CD14-positive monocyte (primary cell): ENCODE data around the gene EME1. TPM values are rescaled to one million over a fixed set of nuclear protein-coding genes. Genes with fewer than 3 reads are reported as not detected.
"Not testable (repeated sequence)": the region's sequence is repeated elsewhere in the genome, so short reads cannot be mapped to it uniquely, and the experiment has no call there.

ENCODE experiments used
- DNase-seq, 3 donors: peaks; one replicate each; pipeline ENCODE4 v3.0.0-alpha.2; 2011 to 2022
- H2AFZ ChIP-seq: 2 replicates; pipeline ENCODE4 v1.6.0; 2012; ENCODE audit warnings: mild to moderate bottlenecking, low read depth, low read length, inconsistent platforms; ENCODE audit not compliant: insufficient read depth, poor library complexity, severe bottlenecking
- H3K27ac ChIP-seq, 2 donors: 1 replicate in 1 of 2; 2 replicates in 1 of 2; pipeline ENCODE4 v1.5.1; 2012 to 2013; ENCODE audit warnings: low read length in 2 of 2, control low read depth in 1 of 2, inconsistent platforms in 1 of 2, low read depth in 1 of 2, mild to moderate bottlenecking in 1 of 2
- H3K27me3 ChIP-seq, 2 donors: one replicate each; pipeline versions ENCODE4 v1.6.0 to v1.6.1; 2011 to 2013; ENCODE audit warnings: low read length in 2 of 2; ENCODE audit not compliant: control insufficient read depth in 2 of 2, insufficient read depth in 2 of 2
- H3K36me3 ChIP-seq, 2 donors: replicated peaks in 1 of 2; 1 replicate in 1 of 2; 2 replicates in 1 of 2; pipeline versions ENCODE4 v1.5.1 to v1.6.1; 2012 to 2013; ENCODE audit warnings: low read length in 2 of 2, control low read depth in 1 of 2, inconsistent platforms in 1 of 2, mild to moderate bottlenecking in 1 of 2; ENCODE audit not compliant: insufficient read depth in 2 of 2, control insufficient read depth in 1 of 2
- H3K4me1 ChIP-seq, 2 donors: 1 replicate in 1 of 2; 2 replicates in 1 of 2; pipeline versions ENCODE4 v1.5.1 to v1.6.1; 2012 to 2013; ENCODE audit warnings: low read length in 2 of 2, control low read depth in 1 of 2, inconsistent platforms in 1 of 2, mild to moderate bottlenecking in 1 of 2, moderate library complexity in 1 of 2; ENCODE audit not compliant: insufficient read depth in 2 of 2, control insufficient read depth in 1 of 2
- H3K4me2 ChIP-seq: replicated peaks from 2 replicates; pipeline ENCODE3; 2012; ENCODE audit warnings: low read length, moderate library complexity, mild to moderate bottlenecking; ENCODE audit not compliant: poor library complexity, severe bottlenecking; ENCODE audit errors: extremely low read depth
- H3K4me3 ChIP-seq, 3 experiments: fragments of 200-600 bp in 1 of 3; sonication (generic) in 1 of 3; replicated peaks in 1 of 3; 1 replicate in 2 of 3; 2 replicates in 1 of 3; pipeline ENCODE4 v1.5.1; 2011 to 2013; ENCODE audit warnings: low read length in 3 of 3, mild to moderate bottlenecking in 3 of 3, control low read depth in 2 of 3, low read depth in 2 of 3, inconsistent platforms in 1 of 3, moderate library complexity in 1 of 3
- H3K79me2 ChIP-seq: 2 replicates; pipeline ENCODE4 v1.6.0; 2012; ENCODE audit warnings: mild to moderate bottlenecking, control low read depth, inconsistent platforms, low read length, moderate library complexity; ENCODE audit not compliant: insufficient read depth
- H3K9ac ChIP-seq: 2 replicates; pipeline ENCODE4 v1.6.0; 2017; ENCODE audit warnings: low read length, mild to moderate bottlenecking; ENCODE audit not compliant: insufficient read depth, poor library complexity, severe bottlenecking
- H3K9me3 ChIP-seq, 2 donors: replicated peaks in 1 of 2; 1 replicate in 1 of 2; 2 replicates in 1 of 2; pipeline versions ENCODE4 v1.5.1 to v1.6.1; 2012 to 2013; ENCODE audit warnings: low read length in 2 of 2, control low read depth in 1 of 2; ENCODE audit not compliant: control insufficient read depth in 1 of 2, insufficient read depth in 1 of 2
- H4K20me1 ChIP-seq: 2 replicates; pipeline ENCODE4 v1.6.0; 2012; ENCODE audit warnings: mild to moderate bottlenecking, low read length, control low read depth, moderate library complexity; ENCODE audit not compliant: insufficient read depth
- H3K27ac Mint-ChIP-seq, 7 donors: one replicate each; pipeline ENCODE4 v1.8.0; 2020; ENCODE audit warnings: mild to moderate bottlenecking in 7 of 7, mixed read lengths in 7 of 7, moderate library complexity in 6 of 7, inconsistent platforms in 2 of 7
- H3K27me3 Mint-ChIP-seq, 3 donors: one replicate each; pipeline ENCODE4 v1.8.0; 2021 to 2022; ENCODE audit warnings: low read depth in 3 of 3, mild to moderate bottlenecking in 3 of 3, mixed read lengths in 3 of 3, moderate library complexity in 3 of 3, inconsistent platforms in 1 of 3
- H3K36me3 Mint-ChIP-seq, 2 donors: one replicate each; pipeline ENCODE4 v1.8.0; 2020; ENCODE audit warnings: mixed read lengths in 2 of 2, inconsistent platforms in 1 of 2, mild to moderate bottlenecking in 1 of 2
- H3K4me1 Mint-ChIP-seq: one replicate; pipeline ENCODE4 v1.8.0; 2020; ENCODE audit warnings: mild to moderate bottlenecking, mixed read lengths
- H3K4me3 Mint-ChIP-seq, 2 donors: one replicate each; pipeline ENCODE4 v1.8.0; 2020; ENCODE audit warnings: mild to moderate bottlenecking in 2 of 2, mixed read lengths in 2 of 2, moderate library complexity in 1 of 2
- H3K9me3 Mint-ChIP-seq, 7 donors: one replicate each; pipeline ENCODE4 v1.8.0; 2020 to 2022; ENCODE audit warnings: mixed read lengths in 7 of 7, mild to moderate bottlenecking in 6 of 7, moderate library complexity in 6 of 7, inconsistent platforms in 2 of 7
- CTCF ChIP-seq: fragments of 200-600 bp; IDR thresholded peaks from one replicate; pipeline ENCODE4 v1.8.0; 2022; ENCODE audit warnings: antibody characterized with exemption, mild to moderate bottlenecking
- WGBS: methylation state at CpG from one replicate; pipeline ENCODE4 v1.1.5; 2013; ENCODE audit warnings: missing lambda C conversion rate; ENCODE audit not compliant: insufficient coverage; 5-methylcytosine and 5-hydroxymethylcytosine counted together
- intact Hi-C, 2 donors: fragments of 100-400 bp; cut with micrococcal nuclease; formaldehyde crosslinking; loops; one replicate each; pipeline versions ENCODE4 v1.15.0 to v1.15.1; 2023
- polyA plus RNA-seq, 3 donors: library from polyadenylated mRNA; depleted of rRNA in 1 of 3; unstranded in 2 of 3; stranded (reverse) in 1 of 3; fragments of 300-500 nt in 2 of 3; fragments of >200 nt in 1 of 3; fragmentation: Illumina TruSeq in 2 of 3; gene quantifications; 1 replicate in 2 of 3; 2 replicates in 1 of 3; pipeline ENCODE4 v1.2.3, GENCODE V29; 2012 to 2021

Gene EME1
- polyA plus RNA-seq, 3 donors: 0.33 to 0.76 (median 0.43) TPM

GRCh38 chr17:50399591-50399990 lies 26.6 kb downstream of the EME1 start:
- H2AFZ ChIP-seq, intact Hi-C loops, H3K27me3 Mint-ChIP-seq, DNase-seq, H3K27ac Mint-ChIP-seq, H3K9me3 ChIP-seq, H3K36me3 ChIP-seq, H3K4me2 ChIP-seq, H3K27ac ChIP-seq, H3K4me3 ChIP-seq, H3K9ac ChIP-seq, H3K9me3 Mint-ChIP-seq, H3K27me3 ChIP-seq, H3K4me3 Mint-ChIP-seq: not testable (repeated sequence)
- Histone ChIP-seq H3K4me1 (peaks cover 25 to 32% of the 10 kb centered on the region in 2 donors), H4K20me1 (peaks cover 23% of the 10 kb centered on the region), H3K79me2 (peaks cover 28% of the 10 kb centered on the region)
- 94% methylated on average over 2 of the region's 8 CpGs for WGBS
- peaks cover 32% of the 10 kb centered on the region for H3K4me1 Mint-ChIP-seq
- peaks cover 7 to 10% of the 10 kb centered on the region in 2 donors for H3K36me3 Mint-ChIP-seq

- DNase-seq, H3K9ac ChIP-seq, H3K27me3 ChIP-seq, intact Hi-C loops, H3K27ac ChIP-seq, H3K4me2 ChIP-seq, H3K27ac Mint-ChIP-seq, H4K20me1 ChIP-seq, H3K4me1 Mint-ChIP-seq, H3K9me3 Mint-ChIP-seq, H3K4me1 ChIP-seq, H3K9me3 ChIP-seq, H3K36me3 ChIP-seq, H3K4me3 Mint-ChIP-seq, H3K36me3 Mint-ChIP-seq, H3K4me3 ChIP-seq, H2AFZ ChIP-seq, H3K79me2 ChIP-seq: not testable (repeated sequence)
- WGBS: 96% methylated on average over 3 of the region's 4 CpGs
- peaks cover 3 to 14% (median 7%) of the 10 kb centered on the region in 3 donors for H3K27me3 Mint-ChIP-seq
These were observed 32.3 kb downstream of the EME1 start for GRCh38 chr17:50405351-50405750.

GRCh38 chr17:50406578-50406977 lies 33.5 kb downstream of the EME1 start:
- intact Hi-C loops: no loop called here

More at GRCh38 chr17:50406578-50406977, 33.5 kb downstream of the EME1 start:
- Histone ChIP-seq H3K4me2 (no peak overlapping the region), H4K20me1 (no peaks in the 10 kb centered on the region), H3K4me1 (peaks cover 0 to 3% of the 10 kb centered on the region in 2 donors), H3K27me3 (no peaks in the 10 kb centered on the region), H3K4me3 (no peak overlapping the region), H3K79me2 (no peaks in the 10 kb centered on the region), H2AFZ (no peak overlapping the region), H3K36me3 (no peaks in the 10 kb centered on the region), H3K9ac (no peak overlapping the region), H3K27ac (no peak overlapping the region), H3K9me3 (no peaks in the 10 kb centered on the region)
- peaks cover 6% of the 10 kb centered on the region for H3K4me1 Mint-ChIP-seq
- H3K4me3 Mint-ChIP-seq: no peak overlapping the region
- no peaks in the 10 kb centered on the region for H3K36me3 Mint-ChIP-seq
- no peak for DNase-seq
- TF ChIP-seq CTCF: no peak
- peak overlapping the region in 1 of 7 donors; percentile 68 for H3K27ac Mint-ChIP-seq
- no peaks in the 10 kb centered on the region for H3K9me3 Mint-ChIP-seq
- 92% methylated on average over 1 of the region's 5 CpGs for WGBS
- peaks cover 3 to 14% (median 7%) of the 10 kb centered on the region in 3 donors for H3K27me3 Mint-ChIP-seq
